DMS53 (cell line): ENCODE results near the gene SSR1.

ENCODE experiments used
- DNase-seq: peaks from one replicate; lab custom pipeline; 2025; lab: John Stamatoyannopoulos, UW

The SSR1 gene

DNA sequence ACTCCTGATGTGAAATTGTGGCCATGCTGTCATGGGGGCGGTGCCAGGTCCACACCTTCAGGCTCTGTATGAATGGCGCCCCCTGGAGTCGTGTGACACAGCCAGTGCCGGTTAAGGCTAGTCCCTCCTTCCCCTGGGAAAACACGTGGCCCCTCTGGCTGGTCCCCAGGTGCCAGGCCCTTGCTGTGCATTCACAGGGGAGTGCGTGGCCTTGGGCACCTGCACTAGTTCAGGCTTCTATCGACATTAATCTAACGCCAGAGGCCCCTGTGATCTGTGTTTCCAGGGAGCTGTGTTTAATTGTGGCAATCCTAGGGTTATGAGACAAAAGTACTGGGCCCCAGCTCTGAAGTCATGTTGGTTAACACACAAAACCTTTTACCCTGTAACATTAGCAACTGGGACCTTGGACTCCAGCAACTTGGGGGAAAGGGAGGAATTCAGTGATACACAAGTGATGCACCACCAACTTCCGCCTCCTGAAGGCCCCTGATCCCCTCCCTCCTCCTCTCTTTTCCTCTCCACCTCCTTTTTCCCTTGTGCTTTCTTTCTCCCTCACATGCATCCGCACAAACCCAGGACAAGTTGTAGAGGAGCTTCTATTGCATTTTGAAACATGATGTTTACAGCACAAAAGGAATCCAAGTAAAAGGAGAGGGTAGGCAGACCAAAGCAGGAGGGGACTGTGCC, 74.0 kb downstream of the SSR1 start:
- DNase-seq = peak; percentile 95

DNA sequence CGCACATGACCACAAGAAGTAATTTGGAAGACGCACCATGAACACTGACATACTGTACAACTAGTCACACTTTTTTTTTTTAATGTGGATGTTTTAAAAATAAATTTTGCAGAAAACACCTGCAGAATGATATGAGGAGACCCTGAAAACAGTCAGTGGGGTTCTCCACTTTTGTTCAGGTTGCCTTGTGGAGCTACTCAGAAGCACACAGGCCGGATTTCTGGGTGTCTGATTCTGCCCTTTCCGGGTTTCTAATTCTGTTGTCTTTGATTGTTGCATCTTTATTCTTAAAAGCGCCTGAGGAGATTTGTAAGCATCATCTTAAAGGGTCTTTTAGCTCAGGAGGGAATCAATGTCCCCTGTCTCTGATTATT, 74.5 kb downstream of the SSR1 start:
- no peak for DNase-seq

DNA sequence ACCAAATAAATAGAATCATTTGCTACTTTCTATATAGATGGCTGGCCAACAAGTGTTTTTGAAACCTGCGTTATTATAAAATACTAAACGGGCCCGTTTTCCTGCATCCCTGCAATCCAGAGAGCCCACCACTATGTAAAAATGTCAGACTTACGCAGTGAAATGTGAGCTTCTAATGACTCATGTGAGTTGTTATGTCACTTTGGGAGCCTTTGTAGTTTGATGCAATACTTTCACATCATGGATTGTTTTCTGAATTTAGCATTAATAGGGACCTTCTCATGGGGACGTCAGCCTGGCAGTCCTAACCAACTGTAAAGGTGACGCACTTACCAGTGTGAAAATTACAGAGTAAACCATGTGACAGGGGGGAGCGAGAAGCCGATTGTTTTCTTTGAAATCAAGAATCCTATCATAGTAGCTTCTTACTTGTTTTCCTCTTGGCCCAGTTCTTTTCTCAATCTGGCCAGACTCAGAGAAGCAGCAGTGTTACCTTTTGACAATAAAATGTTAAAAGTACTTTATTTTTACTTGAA, 75.3 kb downstream of the SSR1 start:
- DNase-seq = no peak

DNA sequence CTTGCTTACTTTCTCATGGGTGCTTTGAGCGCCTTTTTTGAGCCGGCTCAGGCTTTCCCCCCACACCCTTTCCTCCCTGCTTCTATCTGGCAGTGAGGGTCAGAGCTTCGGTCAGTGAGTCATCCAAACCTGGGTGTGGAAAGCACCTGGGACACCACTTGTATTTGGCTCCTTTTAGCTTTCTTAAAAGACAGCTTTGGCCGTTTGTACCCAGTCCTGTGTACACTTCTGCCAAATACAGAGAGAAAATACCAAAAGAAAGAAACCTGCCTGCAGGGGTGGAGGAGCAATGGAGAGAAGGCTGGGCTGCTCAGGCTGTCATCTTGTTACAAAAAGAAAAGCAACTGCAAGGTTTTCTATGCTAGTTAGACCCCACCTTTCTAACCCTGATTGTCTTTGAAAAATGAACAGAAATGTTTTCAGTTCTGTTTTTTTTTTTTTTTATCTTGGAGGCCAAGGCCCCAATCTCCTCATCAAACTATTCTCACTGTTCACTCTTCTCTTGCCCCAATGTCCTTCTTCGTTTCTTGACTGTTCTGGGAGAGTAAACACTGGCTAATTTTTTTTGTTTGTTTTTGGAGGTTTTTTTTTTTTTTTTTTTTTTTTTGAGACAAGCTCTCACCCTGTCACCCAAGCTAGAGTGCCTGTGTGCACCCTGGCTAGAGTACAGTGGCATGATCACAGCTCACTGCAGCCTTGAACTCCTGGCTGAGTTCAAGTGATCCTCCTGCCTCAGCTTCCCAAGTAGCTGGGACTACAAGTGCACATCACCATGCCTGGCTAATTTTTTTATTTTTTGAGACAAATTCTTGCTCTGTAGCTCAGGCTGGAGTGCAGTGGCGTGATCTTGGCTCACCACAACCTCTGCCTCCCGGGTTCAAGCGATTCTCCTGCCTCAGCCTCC, 76.4 kb downstream of the SSR1 start:
- peak; percentile 62 for DNase-seq

DNA sequence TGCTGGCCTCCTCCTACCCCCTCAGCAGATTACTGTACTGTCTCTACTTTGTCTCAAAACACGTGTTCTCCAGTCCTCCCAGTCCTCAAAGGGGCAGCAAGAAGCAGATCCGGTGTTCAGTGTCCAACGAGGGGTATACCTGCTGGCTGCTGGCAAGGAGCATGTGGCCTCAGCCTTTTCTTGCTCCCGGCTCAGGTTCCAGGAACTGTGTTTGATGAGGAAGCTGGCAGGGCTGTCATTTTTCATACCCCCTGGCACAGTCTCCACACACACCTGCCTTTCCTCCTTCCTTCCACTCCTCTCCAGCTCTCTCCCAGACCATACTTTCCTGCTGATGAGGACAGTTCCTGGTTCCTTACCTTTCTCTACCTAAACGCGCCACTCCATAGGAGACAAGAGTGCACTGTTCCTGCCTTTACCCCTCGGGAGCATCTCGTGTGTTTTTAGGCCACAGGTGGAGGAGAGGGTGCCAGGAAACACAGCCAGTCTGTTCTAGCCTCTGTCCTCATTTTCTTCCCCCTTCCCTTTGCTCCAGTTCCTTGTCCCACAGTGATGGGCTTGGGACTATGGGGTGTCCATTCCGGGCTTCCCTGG, 77.2 kb downstream of the SSR1 start:
- peak; percentile 61 for DNase-seq

DNA sequence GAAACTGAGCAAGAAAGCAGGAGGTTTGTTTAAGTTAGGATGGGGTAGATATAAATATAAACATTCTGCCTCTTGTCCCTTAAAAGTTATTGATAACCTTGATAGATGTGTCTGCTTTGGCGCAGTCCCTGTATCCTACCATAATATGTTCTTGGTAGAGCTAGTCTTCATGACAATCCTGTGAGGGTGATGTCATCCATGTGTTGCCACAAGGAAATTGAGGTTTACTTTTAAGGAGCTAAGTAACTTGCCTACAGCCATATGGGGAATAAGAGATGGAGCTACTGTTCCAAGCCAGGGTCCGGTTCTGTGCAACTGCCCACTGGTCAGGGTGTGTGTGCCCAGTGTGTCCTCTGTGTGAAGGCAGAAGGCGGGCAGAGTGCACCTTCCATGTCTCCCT, 78.5 kb downstream of the SSR1 start:
- no peak for DNase-seq

DNA sequence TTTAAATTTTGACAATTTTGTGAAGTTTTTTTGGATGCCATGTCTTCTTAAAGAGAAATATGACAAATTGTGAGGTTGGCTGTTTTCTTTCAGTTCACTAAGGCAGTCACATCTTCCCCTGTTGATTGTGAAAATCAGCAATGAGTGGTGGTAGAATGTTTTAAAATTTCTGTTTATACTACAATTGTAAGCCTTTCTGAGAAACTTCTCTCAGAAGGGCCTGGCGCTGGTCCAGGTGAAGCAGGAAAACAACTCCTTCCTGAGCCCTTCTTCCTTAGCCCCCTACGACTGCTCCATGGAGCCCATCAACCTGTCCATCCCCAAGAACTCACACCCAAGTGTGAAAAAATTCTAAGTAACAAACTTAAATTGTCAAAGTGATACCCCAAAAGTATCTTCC, 80.6 kb downstream of the SSR1 start:
- no peak for DNase-seq

DNA sequence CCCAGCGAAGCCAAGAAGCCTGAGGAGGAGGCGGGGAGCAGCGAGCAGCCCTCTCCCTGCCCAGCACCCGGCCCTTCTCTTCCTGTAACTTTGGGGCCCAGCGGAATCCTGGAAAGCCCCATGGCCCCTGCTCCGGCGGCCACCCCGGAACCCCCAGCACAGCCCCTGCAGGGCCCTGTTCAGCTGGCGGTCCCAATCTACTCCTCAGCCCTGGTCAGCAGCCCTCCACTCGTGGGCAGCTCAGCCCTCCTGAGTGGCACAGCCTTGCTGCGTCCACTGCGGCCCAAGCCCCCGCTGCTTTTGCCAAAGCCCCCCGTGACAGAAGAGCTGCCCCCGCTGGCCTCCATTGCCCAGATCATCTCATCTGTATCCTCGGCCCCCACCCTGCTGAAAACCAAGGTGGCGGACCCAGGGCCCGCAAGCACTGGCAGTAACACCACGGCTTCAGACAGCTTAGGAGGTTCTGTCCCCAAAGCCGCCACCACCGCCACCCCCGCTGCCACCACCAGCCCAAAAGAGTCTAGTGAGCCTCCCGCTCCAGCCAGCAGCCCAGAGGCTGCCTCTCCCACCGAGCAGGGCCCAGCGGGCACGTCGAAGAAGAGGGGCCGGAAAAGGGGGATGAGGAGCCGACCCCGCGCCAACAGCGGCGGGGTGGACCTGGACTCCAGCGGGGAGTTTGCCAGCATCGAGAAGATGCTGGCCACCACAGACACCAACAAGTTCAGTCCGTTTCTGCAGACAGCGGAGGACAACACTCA, 81.9 kb downstream of the SSR1 start:
- DNase-seq = no peak

DNA sequence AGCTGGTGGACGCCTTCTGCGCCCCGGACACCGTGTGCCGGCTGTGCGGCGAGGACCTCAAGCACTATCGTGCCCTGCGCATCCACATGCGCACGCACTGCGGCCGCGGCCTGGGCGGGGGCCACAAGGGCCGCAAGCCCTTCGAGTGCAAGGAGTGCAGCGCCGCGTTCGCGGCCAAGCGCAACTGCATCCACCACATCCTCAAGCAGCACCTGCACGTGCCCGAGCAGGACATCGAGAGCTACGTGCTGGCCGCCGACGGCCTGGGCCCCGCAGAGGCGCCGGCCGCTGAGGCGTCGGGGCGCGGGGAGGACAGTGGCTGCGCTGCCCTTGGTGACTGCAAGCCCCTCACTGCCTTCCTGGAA, 82.7 kb downstream of the SSR1 start:
- no peak for DNase-seq

DNA sequence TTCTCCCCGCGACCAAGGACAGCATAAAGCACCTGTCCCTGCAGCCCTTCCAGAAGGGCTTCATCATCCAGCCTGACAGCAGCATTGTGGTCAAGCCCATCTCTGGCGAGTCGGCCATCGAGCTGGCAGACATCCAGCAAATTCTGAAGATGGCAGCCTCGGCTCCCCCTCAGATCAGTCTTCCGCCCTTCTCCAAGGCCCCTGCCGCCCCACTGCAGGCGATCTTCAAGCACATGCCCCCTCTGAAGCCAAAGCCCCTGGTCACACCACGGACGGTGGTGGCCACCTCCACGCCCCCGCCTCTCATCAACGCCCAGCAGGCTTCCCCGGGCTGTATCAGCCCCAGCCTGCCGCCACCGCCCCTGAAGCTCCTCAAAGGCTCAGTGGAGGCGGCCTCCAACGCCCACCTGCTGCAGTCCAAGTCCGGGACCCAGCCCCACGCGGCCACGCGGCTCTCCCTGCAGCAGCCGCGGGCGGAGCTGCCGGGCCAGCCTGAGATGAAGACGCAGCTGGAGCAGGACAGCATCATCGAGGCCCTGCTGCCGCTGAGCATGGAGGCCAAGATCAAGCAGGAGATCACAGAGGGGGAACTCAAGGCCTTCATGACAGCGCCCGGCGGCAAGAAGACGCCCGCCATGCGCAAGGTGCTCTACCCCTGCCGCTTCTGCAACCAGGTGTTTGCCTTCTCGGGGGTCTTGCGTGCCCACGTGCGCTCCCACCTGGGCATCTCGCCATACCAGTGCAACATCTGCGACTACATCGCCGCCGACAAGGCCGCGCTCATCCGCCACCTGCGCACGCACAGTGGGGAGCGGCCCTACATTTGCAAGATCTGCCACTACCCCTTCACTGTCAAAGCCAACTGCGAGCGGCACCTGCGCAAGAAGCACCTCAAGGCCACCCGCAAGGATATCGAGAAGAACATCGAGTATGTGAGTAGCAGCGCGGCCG, 83.3 kb downstream of the SSR1 start:
- no peak for DNase-seq

DNA sequence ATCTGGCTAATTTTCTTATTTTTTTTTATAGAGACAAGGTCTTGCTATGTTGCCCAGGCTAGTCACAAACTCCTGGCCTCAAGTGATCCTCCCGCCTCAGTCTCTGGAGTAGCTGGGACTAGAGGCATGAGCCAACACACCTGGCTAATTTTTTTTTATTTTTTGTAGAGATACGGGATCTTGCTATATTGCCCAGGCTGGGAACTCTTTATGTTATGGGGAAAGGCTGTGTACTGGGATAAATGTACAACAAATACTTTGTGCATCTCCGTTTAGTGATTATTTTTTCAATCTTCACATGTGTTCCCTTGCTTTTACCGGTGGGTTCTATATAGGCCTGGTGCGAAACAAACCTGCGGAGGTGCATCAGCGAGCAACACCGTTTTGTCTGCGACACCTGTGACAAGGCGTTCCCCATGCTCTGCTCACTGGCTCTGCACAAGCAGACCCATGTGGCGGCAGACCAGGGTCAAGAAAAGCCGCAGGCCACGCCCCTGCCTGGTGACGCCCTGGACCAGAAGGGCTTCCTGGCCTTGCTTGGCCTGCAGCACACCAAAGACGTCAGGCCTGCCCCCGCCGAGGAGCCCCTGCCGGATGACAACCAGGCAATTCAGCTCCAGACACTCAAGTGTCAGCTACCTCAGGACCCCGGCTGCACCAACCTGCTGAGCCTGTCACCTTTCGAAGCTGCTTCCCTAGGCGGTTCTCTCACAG, 84.2 kb downstream of the SSR1 start:
- DNase-seq = no peak

DNA sequence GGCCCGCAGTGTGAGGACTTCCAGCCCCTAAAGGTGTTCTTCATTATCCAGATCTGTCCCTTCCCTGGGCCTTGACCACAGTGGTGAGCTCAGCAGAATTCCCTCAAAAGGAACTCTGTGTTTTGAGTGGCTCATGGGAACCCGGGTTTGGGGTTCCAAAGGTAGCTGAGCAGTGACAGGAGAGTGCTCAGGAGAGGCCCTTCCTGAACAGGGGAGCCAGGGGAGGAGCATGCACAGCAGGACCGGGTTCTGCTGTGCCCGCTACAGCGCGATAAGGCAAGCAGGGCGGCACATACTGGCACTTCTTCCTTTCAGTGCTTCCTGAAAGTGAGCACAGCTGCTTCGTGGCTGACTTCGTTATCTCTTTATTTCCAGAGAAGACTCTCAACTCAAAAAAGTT, 88.3 kb downstream of the SSR1 start:
- DNase-seq = no peak

DNA sequence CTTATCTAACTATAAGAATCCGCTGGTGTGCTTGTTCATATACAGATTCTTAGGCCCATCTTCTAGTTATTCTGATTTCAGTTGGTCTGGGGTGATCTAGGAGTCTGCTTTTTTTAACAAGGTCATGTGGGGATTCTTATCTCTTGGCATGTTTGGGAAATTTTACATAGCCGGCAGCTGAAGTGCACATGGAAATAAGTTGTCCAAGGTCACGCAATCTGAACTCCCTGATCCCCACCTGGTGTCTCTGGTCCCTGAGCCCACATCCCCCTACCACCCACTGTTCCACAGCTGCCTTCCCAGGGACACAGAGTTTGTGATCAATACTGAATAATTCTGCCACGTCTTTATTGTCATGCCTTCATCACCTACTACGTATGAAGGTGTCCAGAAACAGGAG, 90.8 kb downstream of the SSR1 start:
- no peak for DNase-seq

DNA sequence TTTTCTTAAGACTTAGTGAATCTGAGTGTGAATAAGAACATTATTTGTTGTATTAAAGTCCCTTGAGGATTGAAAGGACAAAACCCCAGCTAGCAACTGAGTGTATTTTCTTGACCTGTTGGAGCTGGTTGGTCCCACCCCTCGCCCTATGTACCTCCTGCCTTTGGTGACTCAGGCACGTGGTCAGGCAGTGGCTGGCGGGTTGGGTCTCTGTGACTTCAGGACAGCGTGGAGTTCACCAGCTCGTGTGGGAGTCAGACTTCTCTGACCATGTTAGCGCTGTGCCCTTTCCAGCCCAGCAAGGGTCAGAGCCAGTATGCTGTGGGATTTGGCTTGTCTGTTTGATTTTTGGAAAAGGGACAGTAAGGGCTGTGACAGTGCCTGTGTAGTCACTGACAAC, 93.7 kb downstream of the SSR1 start:
- no peak for DNase-seq

DNA sequence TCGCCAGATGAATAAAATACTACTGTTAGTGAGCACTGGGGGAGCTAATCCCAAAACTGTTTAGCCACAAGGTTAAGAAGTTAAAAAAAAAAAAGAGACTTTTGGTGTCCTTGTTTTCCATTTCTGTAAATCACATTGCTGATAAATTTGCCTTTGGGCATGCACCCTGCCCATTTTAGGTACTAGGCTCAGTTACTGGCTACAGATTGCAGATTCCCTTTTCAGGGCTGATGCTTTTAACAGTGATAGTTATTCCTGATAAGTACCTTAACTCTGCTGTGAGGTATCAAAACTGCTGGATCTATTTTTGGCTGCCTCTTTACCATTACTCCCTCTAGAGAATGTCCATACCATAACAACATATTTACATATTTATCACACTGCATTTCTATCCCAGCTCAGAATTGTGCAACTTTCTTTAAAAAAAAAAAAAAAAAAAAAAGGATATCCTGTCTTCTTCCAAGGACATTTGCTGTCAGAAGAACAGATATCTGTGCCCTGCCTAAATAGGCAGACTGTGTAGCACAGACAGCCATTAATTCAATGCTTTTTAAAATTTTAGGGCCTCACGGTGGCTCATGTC, 94.5 kb downstream of the SSR1 start:
- no peak for DNase-seq
